ENCODE data around the gene BCL2L1.
A peak's percentile ranks its signal among the peaks of the same experiment; 100 is the strongest.
"Not testable (repeated sequence)": the region's sequence is repeated elsewhere in the genome, so short reads cannot be mapped to it uniquely, and the experiment has no call there.

BCL2L1 gene

DNA sequence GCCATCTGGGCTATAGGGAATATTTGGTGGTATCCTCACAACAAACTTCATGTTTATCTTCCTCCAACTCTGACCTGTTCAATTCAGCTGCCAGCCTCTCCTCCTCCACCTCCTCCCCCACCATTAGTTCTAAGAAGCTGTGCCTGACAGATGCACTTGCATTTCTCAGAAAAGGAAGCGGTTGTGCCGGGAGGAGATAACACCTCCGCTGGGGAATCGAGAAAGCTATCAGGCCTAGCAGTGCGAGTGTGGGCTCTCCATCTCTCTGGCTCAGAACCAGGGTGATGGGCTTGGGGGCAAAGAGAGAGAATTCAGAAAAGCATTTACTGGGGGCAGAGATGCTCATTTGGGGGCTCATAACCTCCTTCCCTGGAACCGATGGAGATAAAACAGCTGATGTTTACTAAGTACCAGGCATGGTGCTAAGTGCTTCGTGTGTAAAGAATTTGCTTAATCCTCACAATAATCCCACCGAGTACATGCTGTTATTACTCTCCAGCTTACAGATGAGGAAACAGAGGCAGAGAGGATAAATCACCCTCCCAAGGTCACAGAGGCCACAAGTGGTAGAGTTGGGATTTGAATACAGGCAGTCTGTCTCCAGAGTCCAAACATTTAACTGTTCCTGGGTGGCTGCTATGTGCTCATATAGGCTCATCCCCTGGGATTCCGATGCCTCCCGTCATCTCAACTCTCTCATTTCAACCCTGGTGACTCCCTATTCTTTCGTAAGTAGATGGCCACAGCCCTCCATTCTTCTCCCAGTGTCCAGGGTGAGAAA, 46.6 kb downstream of the BCL2L1 start:
- DNase-seq (ENCODE audit: low read depth in 2 of 2): peak; percentile 38 to 43

DNA sequence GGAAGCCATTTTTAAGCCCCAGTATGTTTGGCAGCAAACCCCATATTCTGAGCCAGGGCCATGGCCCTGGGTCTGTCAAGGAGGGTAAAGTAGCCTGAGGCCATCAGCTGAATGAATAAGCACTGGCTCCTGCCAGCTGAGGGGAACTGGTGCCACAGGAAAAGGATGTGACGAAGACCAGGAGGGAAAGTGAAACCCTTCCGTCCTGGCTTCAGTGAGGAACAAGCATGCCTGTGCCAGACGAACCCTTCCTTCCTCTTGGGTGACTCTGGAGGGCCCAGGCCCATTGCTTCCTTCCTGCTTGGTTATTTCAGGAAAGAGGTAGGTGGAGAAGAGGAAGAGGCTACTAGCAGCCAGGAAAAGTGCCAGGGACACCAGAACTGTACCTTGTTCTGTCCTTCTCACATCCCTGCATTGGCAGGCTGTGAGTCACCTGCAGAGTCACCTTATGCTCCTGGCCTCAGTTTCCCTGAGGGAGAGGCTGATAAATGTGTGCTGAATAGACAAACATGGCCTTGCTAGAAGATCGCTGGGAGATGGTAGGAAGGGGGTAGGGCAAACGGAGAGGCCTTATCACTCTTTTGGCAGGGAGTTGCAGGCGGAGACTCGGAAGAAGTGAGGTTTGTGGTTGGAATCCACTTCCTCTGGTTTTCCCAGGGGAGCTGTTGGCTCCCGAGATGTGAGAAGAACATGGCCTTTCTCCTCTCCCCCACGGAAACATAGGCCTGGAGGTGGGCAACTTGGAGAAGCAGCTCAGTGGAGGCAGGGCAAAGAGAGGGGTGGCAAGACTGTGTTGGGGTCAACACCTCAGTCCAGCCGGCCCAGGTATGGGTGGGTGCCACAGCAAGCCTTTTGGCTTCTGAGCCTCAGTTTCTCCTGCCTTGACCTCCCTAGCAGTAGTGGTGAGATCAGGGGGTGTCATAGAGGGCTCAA, 47.5 kb downstream of the BCL2L1 start:
- DNase-seq (ENCODE audit: low read depth in 2 of 2): peak; percentile 32 to 49

DNA sequence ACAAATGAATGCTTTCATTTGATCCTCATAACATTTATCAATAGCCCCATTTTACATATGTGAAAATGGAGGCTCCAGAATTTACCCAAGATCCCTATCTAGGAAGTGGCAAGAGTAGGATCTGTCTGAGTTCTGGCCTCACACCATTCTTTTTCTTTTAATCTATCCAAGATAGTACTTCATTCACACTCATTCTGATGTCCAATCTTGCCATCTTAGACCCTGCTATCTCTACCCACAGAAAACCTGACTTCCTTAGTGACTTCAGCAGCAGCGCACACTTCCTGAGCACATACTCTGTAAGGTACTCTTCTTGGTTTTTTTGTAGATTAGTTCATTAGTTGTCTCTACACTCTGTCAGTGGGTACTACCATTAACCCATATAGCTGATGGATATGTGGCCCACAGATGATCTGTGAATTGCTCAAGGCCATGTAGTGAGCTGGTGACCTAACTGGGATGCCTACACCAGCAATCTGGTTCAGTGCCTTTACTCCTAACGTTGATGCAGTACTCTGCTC, 48.7 kb downstream of the BCL2L1 start:
- no peak for DNase-seq (ENCODE audit: low read depth in 2 of 2)

DNA sequence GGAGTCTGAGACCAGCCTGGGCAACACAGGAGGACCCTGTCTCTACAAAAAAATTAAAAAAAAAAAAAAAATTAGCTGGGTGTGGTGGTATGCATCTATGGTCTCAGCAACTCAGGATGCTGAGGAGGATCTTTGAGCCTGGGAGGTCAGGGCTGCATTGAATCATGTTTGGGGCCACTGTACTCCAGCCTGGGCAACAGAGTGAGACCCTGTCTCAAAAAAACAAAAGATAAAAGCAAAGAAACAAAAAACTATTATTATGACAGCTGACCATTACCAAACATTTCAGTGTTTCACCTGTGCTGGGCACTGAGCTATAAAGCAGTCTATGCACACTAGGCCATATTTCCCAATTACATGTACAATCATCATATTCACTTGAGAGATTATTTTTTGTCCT, 49.2 kb downstream of the BCL2L1 start:
- no peak for DNase-seq (ENCODE audit: low read depth in 2 of 2)

DNA sequence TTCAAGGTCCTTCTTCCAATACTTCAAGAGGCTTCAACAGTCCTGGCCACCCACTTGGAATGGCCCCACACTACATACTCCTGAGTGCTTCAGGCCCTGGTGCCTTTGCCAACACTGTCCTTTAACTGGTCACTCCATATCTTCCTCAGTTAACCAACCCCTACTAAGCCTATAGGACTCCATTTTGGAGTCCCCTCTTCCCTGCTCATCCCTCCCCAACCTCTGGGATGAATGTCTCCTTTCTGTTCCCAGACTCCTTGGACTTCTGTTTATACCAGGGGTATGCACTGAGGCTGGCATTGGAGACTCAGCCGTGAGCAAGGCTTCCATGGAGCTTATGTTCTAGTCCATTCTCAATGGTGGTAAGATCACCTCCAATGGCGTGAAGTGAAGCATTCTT, 51.3 kb downstream of the BCL2L1 start:
- no peak for DNase-seq (ENCODE audit: low read depth in 2 of 2)

DNA sequence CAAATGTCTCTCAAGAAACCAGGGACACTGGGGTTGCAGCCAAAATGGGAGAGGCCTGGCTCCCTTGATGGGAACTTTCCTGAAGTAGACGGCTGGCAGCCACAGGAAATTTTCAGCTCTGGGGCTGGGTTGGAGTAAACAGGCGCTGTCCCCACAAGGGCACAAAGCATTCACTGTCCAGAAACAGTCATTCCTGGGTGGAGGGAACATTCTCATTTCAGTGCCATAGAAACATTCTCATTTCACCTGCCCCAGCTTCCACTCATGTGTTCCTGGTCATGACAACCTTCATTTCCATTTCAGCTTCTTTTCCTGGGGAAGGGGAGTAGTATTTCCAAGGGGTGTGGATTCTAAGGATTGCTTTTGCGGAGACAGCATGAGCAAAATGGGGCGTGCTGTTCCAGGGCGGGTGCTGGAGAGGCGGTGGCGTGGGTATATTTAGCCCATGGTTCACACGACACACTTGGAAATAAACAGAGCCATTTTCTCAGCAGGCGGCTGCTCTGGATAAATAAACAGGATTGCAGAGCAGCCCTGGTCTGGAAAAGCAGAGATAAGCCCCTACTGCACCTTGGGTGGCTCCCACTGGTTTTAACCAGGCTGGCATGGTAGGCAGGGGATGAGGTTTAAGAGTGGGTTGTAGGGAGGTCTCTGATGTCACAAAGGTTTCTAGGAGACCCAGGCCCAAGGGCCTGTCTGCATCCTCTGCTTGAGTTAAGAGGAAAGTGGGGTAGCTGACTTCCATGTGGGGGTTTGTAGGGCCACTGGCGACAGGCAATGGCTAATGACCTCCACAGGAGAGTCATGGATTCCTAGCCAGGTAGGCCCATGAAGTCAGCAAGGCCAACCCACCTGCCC, 52.1 kb downstream of the BCL2L1 start:
- no peak for DNase-seq (ENCODE audit: low read depth in 2 of 2)

DNA sequence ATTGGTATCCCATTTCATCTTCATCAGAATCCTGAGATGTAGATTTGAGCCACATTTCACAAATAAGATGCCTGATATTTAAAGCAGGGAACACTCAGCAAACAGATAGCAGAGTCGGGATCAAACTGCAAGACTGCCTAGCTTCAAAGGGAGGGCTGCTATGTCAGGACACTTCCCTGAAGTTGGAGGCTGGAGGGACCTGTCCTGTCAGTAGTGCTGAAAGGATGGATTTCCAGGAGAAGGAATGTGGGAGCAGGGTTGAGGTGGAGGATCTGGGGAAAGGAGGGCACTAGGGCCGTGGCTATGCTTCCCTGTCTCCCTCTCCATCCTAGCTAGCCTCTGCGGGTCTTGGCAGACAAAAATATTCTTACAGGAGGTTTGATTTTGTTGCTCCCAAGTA, 52.8 kb downstream of the BCL2L1 start:
- DNase-seq (ENCODE audit: low read depth in 2 of 2): no peak

DNA sequence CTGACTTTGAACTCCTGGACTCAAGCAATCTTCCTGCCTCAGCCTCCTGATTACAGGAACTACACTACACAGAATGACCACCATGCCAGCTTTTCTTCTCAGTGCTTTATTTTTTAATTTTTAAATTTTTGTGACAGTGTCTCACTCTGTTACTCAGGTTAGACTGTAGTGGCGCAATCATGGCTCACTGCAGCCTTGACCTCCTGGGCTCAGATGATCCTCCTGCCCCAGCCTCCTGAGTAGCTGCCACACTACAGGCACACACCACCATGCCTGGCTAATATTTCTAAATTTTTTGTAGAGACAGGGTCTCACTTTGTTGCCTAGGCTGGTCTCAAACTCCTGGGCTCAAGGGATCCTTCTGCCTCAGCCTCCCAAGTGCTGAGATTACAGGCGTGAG, 53.7 kb downstream of the BCL2L1 start:
- DNase-seq (ENCODE audit: low read depth in 2 of 2): not testable (repeated sequence)

DNA sequence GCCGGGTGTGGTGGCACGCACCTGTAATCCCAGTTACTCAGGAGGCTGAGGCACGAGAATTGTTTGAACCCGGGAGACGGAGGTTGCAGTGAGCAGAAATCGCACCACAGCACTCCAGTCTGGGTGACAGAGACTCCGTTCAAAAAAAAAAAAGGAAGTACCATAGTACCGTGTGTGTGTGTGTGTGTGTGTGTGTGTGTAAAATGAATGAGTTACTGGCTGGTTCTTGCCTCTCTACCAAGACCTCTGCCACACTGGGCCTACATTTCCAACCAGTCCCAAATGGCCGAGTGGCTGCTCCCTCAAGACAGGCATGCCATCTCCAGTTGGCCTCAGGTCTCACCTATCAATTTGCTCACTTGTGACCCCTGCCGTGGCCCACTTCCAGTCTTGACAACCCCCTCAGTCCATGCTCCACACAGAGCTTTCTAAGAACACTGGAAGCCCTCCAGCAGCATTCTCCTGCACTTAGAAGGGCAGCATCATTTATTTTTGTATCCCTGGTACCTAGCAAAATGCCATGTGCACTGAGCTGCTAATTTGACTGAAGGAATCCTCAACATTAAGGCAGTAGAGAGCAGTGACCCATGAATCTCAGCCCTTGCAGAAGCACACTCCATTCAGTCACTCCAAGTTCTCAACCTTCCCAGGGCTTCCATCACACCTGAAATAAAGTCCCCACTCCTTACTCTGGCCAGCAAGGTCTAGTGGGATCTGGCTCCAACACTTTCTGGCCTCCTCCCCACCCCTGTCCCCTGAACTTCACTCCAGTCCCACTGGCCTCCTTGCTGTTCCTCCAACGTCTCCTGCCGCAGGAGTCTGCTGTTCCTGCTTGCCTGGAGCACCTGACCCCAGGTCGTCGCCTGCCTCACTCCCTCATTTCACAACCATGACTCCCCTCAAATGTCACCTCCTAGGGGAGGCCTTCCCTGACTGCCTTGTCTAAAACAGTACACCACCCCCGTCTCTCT, 55.1 kb downstream of the BCL2L1 start:
- DNase-seq (ENCODE audit: low read depth in 2 of 2): no peak

DNA sequence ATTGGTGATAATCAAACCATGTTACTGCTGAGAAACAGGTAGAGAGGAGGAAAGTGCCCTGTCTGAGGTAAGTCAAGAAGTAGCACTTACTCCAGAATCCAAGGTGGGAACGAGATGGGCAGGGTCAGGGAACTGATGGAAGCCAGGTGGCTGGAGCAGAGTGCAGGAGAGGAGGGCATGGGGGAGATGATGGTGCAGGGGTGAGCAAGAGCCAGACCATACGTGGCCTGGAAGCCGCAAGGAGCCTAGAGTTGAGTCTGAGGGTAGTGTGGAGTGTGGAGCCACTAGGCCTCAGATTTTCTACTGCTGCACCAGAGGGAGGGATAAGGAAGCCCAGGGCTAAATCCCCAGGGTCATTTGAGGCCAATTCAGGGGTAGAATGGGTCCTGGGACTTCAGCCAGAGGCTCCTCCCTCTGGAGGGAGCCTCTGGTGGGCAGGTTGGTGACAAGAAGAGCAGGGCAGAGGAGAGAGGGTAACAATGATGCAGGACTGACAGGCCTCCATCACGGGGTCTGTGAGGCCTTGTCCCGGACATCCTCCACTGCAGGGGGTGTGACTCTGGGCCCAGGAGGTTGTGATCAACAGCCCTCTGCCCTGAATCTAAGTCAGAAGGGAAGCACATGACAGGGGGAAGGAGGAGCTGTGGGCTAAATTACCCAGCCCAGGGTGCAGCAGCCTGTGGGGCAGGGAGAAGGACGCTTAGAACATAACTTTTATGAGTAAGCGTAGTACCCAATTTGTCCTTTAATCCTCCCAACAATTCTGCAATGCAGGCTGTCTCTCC, 56.2 kb downstream of the BCL2L1 start:
- no peak for DNase-seq (ENCODE audit: low read depth in 2 of 2)

DNA sequence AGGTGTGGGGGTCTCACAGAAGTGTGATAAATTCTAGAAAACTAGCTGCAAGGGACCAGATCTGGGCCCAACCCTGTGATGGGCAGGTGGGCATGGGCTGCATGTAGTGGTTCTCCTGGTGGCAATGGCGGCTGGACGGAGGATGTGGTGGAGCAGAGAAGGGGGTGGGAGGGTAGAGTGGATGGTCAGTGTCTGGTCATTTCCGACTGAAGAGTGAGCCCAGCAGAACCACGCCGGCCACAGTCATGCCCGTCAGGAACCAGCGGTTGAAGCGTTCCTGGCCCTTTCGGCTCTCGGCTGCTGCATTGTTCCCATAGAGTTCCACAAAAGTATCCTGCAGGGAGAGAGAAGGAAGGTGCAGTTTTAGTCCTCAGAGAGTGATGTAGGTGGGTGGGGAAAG, 56.9 kb downstream of the BCL2L1 start:
- DNase-seq (ENCODE audit: low read depth in 2 of 2): no peak

DNA sequence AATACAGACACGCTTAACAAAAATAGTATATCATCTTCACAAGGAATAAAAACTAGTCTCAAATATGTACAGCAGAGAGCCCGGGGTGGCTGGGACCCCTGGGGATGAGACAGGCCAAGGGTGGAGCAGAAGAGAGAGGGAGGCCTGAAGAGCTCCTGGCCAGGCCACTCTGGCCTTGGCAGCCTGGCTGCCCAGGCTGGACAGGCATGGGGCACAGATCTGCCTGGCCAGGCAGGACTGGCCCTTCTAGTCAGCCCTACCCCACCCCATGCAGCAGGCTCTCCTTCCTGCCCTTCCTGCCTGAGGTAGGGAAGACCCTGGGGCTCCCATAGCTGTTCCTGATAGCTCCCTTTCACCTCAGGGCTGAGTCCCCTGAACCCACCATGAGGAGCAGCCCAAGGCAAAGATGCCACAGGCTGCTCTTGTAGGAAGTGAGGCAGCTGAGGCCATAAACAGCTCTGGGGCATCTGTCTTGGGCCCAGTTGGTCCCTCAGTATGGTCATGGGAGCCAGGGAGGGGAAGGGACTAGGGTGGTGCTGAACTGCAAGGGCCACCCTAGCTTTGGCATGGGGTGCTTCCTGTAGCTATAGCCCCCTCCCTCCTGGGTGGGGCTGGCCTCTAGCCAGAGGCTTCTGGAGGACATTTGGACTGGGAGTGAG, 57.8 kb downstream of the BCL2L1 start:
- no peak for DNase-seq (ENCODE audit: low read depth in 2 of 2)

DNA sequence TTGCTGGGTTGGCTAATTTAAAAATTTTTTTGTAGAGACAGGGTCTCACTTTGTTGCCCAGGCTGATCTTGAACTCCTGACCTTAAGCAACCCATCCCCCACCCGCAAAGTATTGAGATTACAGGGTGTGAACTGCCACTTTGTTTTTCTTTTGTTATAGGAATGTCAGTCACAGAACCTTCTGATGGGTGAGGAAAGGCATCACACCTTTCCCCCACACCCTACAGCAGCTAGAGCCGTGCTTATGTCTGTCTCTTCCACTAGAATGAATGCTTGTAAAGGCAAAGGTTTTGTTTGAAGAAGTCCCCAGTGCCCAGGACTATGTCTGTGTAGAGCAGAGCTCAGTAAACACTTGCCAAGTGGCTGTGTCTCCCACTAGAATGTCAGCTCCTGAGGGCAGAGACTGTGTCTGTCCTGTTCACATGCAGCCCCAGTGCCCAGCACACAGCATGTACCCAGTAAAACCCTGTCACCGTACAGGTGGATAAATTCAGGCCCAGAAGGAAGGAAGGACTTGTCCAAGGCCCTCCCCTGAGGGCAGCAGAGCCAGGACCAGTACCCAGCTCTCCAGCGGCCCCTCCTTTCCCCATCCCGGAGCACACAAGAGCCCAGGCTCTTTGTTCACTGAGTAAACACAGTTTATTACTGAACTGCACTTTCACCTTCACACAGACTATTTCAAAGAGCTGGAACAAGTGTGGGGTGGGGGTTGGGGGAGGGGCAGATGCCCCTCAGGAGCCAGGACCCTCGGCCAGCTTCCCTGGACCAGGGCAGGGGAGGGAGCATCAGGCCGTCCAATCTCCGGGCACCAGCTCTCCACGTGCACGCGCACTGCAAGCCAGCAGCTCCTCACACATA, 58.6 kb downstream of the BCL2L1 start:
- no peak for DNase-seq (ENCODE audit: low read depth in 2 of 2)

DNA sequence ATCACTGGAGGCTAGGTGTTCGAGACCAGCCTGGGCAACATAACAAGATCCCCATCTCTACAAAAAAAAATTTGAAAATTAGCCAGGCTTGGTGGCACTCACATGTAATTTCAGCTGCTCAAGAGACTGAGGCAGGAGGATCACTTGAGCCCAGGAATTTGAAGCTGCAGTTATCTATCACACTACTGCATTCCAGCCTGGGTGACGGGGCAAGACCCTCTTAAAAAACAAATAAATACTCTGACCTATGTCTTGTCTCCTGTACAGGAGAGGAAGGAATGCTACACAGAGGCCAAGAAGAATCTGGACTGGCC, 59.2 kb downstream of the BCL2L1 start:
- no peak for DNase-seq (ENCODE audit: low read depth in 2 of 2)

DNA sequence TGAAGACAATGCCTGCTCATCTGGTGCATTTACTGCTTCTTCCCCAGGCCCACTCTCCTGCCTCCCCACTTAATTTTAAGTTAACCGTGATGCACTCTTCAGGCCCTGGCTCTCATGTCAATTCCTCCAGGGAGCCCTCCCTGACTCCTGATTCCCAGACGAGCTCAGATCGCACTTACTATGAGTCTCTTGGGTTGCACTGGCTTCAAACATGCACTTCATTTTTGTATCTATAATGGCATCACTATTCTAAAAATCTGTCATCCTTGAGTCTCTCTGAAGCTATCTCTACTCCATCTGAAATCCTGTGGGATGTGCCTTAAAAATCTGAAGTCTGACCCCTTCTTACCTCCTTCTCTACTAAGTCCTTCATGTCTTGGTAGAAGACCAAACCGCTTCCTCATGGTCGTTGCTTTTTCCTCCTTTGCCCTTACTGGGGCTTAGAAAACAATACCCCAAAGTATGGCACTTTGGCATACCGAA, 60.3 kb downstream of the BCL2L1 start:
- DNase-seq (ENCODE audit: low read depth in 2 of 2): no peak

DNA sequence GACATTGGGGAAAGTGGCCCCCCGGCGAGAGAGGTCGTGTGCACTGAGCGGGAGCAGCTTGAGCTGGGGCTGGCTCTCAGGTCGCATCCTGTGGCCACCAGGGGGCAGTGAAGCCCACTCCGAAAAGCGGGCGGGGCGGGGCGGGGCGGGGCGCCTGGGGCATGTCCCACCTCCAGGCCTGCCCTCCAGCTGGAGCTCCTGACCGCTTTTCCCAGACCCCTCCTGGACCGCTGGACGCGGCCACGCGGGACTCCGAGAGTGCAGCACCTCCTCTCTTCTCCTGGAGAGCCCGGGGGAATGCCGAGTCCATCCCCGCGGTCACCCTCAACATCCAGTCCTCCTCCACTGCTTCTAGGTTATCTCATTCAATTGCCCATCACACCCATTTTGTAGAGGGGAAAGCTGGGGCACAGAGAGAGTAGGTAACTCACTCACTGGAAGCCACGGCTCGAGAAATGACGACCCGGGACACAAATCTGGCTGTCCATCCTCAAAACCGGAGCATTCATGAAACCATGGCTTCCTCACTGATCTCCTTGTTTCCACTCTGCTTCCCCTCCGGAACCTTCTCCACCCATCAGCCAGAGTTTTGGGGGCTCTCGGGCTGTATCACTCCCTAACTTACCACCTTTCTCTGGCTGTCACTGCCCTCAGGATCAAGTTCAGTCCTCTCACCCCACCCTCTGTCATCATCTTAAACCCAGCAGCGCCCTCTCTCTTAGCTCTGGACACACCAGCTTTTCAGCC, 60.9 kb downstream of the BCL2L1 start:
- DNase-seq (ENCODE audit: low read depth in 2 of 2): peak; percentile 68 to 70

DNA sequence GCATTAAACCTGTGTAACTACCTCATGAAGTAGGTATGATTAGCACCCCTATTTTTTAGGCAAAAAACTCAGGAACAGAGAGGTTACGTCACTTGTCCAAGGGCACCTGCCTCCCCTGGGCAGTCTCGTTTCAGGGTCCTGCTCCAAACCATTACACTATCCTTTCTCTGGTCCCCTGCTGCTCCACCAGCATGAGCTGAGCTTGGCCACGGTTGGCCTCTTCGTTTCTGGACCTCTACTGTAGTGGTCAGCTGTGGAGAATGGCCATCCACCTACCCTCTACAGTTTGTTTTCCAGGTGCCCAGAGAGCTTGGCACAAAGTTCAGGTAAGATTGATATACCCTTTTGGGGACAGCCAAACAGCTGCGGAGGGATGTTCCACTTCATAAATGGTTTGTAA, 68.1 kb downstream of the BCL2L1 start:
- DNase-seq (ENCODE audit: low read depth in 2 of 2): no peak

DNA sequence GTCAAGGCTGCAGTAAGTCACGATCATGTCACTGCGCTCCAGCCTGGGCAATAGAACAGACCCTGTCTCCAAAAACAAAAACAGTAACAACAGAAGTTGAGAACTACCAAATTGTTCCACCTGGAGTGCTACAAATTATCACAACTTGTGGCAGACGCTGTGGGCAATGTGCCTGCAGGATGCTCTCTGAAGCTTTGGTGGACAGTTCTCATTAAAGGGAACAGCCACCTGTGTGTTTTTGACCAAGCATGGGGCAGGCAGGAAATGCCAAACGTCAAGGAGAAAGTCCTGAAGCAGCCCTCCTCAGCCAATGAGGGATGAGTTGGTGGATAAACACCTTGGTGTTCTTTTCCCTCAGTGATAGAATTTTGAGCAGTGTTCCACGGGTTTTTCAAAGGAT, 69.1 kb downstream of the BCL2L1 start:
- DNase-seq (ENCODE audit: low read depth in 2 of 2): no peak
